ENCODE results near the gene ADD2. TPM values are rescaled to one million over a fixed set of nuclear protein-coding genes. Genes with fewer than 3 reads are reported as not detected.
"Not testable (repeated sequence)": the region's sequence is repeated elsewhere in the genome, so short reads cannot be mapped to it uniquely, and the experiment has no call there.

ADD2 gene
- total RNA-seq, 1 donor from 2014 or later = not detected

- DNase-seq (ENCODE audit: low read depth) = peak; percentile 64
These were observed 120.0 kb downstream of the ADD2 start for GRCh38 chr2:70647873-70648481.

GRCh38 chr2:70646420-70646818, 121.6 kb downstream of the ADD2 start:
- no peak for DNase-seq (ENCODE audit: low read depth)

- no peak for DNase-seq (ENCODE audit: low read depth)
These were observed 122.1 kb downstream of the ADD2 start for GRCh38 chr2:70645733-70646419.

- DNase-seq (ENCODE audit: low read depth) = no peak
These were observed 124.3 kb downstream of the ADD2 start for GRCh38 chr2:70643715-70644114.

GRCh38 chr2:70641263-70641784, 126.7 kb downstream of the ADD2 start:
- no peak for DNase-seq (ENCODE audit: low read depth)

- DNase-seq (ENCODE audit: low read depth) = no peak
These were observed 128.1 kb downstream of the ADD2 start for GRCh38 chr2:70639841-70640436.

GRCh38 chr2:70638561-70638960, 129.4 kb downstream of the ADD2 start:
- DNase-seq (ENCODE audit: low read depth) = no peak

- DNase-seq (ENCODE audit: low read depth) = no peak
These were observed 134.5 kb downstream of the ADD2 start for GRCh38 chr2:70633508-70633907.

- no peak for DNase-seq (ENCODE audit: low read depth)
These were observed 135.0 kb downstream of the ADD2 start for GRCh38 chr2:70632966-70633365.

- DNase-seq (ENCODE audit: low read depth) = no peak
These were observed 135.6 kb downstream of the ADD2 start for GRCh38 chr2:70632388-70632787.

GRCh38 chr2:70630761-70631160, 137.2 kb downstream of the ADD2 start:
- DNase-seq (ENCODE audit: low read depth) = no peak

GRCh38 chr2:70627211-70627898, 140.6 kb downstream of the ADD2 start:
- DNase-seq (ENCODE audit: low read depth) = peak; percentile 14

- DNase-seq (ENCODE audit: low read depth) = no peak
These were observed 141.6 kb downstream of the ADD2 start for GRCh38 chr2:70626254-70626990.

- DNase-seq (ENCODE audit: low read depth) = not testable (repeated sequence)
These were observed 146.5 kb downstream of the ADD2 start for GRCh38 chr2:70621536-70621935.

GRCh38 chr2:70620020-70620419, 148.0 kb downstream of the ADD2 start:
- DNase-seq (ENCODE audit: low read depth) = no peak

- DNase-seq (ENCODE audit: low read depth) = no peak
These were observed 148.8 kb downstream of the ADD2 start for GRCh38 chr2:70619167-70619566.

- DNase-seq (ENCODE audit: low read depth) = no peak
These were observed 151.8 kb downstream of the ADD2 start for GRCh38 chr2:70616168-70616694.

- DNase-seq (ENCODE audit: low read depth) = peak; percentile 10
These were observed 152.8 kb downstream of the ADD2 start for GRCh38 chr2:70615222-70615621.

- no peak for DNase-seq (ENCODE audit: low read depth)
These were observed 154.5 kb downstream of the ADD2 start for GRCh38 chr2:70613521-70613920.

- DNase-seq (ENCODE audit: low read depth) = no peak
These were observed 155.4 kb downstream of the ADD2 start for GRCh38 chr2:70612574-70612973.

- no peak for DNase-seq (ENCODE audit: low read depth)
These were observed 159.6 kb downstream of the ADD2 start for GRCh38 chr2:70608373-70608772.

Measured in myocyte (in vitro differentiated cells).